HG03558 (cell line): ENCODE data around the gene CAV1.

Source experiments
- ATAC-seq: cut with Tn5 transposase; IDR thresholded peaks from one replicate; pipeline ENCODE4 v1.9.1; 2021; ENCODE audit warnings: moderate number of reproducible peaks; ENCODE audit not compliant: unreplicated experiment; ENCODE audit errors: extremely low read depth

Gene CAV1

DNA sequence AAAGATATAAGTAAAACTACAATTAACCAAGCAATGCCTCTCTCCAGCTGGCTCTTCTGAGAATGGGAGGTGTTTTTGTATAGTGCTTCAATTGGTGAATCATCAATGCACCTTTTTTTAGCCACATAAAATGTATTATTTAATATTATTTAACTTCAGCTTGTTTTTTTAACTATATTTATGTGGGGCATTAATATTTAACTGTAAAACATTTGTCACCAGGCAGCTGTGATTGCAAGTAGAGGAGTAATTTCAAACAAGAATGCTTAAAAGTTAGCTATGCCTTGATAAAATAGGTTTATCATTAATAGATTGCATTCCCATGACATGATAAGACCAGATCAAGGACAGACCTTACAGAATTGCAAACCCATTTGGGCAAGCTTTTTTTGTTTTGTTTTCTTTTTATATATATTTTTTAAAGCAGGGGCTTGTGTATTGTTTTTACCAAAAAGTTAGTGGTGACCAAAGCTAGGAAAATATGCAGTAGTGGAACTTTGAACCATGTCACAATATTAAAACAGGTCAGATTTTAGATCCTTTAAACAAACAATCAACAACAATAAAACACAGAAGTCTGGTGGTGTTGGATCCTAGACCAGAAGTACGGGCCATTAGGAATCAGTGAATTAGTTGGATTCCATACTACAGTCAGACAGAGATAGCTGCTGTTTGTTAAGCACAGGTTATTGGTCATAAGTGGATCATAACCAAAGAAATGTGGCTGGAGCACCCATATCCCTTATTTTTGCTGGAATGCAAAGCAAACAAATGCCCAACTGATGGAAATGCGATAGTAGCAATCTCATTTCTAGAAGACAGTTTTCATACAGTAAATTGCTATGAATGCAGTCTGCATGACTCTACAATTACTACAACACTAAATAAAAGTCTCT lies 22.4 kb upstream of the CAV1 start:
- ATAC-seq, result no peak

DNA sequence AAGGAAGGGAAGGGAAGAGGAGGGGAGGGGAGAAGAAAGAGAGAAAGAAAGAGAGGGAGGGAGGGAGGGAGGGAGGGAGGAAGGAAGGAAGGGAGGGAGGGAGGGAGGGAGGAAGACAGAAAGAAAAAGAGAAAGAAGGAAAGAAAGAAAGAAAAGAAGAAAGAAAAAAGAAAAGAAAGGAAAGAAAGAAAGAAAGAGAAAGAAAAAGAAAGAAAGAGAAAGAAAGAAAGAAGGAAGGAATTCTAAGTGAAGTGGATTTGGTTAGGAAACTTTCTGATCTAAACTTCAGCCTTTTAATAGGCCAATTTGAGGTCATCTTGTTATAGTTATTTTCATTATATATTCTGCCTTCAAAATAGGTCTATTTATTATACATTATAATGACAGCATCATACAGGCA lies 21.0 kb upstream of the CAV1 start:
- no peak for ATAC-seq

DNA sequence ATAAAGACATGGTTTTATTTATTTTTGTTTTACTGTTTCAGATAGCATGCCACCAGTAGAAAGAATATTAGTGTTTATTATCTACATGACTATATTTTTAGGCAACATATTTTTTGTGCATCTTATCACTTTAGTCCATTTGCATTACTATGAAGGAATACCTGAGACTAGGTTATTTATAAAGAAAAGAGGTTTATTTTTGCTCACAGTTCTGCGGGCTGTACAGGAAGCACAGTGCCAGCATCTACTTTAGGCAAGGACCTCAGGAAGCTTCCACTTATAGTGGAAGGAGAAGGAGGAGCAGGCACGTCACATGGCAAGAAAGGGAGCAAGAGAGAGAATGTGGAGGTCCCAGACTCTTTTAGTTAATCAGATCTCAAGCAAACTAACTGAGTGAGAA lies 19.6 kb upstream of the CAV1 start:
- no peak for ATAC-seq

DNA sequence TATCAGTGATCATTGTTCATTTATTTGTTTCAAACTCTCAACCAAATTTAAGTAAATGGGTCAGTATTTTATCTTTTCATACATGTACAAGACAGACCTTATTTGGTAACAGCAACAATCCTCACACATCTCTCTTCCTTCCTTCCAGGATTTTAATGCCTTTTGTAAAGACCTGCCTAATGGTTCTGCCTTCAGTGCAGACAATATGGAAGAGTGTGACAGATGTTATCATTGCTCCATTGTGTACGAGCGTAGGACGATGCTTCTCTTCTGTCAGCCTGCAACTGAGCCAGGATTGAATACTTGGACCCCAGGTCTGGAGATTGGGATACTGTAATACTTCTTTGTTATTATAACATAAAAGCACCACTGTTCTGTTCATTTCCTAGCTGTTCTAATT lies 19.0 kb upstream of the CAV1 start:
- no peak for ATAC-seq

DNA sequence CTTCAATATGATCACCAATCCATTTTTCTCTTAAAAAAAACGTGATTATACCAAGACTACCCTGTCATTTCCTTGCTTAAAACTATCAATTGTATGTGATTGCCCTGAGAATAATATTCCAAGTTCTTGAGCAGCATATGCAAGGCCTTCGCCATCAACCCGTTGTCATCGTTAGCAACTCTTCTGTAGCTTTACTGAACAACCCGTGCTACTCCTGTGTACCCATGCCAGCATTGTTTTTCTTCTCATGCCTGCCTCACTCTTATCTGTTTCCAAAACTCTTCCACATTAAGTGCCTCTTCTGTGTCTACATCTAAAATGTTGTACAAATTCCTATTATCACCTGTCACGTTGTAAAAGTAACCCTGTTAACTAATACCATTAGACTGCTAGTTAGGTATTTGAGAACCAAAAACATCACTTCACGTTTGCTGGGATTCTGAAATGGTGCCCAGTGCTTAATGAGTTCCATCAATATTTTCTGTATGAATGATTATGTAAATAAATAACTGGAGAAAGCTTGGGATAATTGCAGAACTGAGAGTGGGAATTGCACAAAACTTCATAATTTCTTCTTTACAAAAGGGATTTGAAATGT lies 14.8 kb upstream of the CAV1 start:
- ATAC-seq, result no peak

DNA sequence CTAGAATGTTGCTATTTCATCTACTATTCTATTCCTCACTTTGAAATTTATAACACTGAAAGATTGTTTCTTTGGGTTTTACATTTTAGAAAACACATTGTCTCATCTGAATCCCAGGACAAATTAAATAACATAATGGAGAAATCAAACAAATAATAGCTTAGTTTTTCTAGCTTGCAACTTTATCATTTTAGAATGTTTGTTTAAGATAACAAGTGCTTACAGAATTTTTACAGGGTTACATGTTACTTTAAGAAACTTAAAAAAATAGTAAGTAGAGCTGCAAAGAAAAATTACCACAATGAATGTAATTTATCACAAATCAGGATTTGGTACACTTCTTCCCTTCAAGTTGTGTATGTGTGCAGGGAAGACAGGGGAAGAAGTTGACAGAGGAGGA lies 14.0 kb upstream of the CAV1 start:
- ATAC-seq, result no peak

DNA sequence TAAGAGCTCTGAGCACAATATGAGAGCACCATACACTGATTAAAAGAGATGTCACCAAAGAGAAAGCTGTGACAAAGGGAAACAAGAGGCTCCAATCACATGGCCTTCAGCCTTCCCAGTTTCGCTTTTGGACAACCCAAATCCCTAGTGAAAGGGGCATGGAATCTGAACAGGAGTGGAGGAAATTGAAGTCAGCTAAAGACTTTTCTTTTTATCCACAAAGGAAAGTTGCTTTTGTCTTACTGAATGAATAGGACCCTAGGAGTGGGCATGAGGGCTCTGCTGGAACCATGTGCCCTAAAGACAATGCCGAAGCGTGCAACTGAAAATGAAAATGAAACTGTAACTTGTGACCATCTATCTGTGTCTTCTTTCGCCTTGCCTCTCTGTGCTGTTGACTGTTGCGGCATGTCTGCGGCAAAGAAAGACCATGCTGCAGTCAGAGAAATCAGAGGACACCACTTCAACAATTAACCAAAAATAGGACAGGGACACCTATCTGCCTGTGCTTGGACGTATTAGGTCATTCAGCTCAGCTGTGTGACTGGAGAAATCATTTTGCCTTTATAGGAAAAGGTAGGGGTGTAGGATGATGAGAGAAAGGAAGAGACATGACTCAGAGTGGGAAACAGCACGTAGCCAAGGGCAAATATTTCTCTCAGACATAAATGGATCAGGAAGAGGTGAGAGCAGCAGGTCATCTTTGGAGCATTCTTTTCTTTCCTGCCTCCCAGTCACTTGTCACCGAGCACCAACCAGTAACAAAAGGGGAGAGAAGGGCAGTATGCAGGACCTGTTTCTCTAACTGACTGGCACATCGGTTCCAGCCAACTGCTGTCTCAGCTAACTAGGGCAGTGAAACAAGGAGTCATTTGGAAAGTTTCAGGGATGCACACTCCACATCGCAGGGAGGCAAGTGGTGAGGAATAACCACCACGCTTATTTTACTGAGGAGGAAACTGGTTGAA lies 13.0 kb upstream of the CAV1 start:
- ATAC-seq, result peak; percentile 95

DNA sequence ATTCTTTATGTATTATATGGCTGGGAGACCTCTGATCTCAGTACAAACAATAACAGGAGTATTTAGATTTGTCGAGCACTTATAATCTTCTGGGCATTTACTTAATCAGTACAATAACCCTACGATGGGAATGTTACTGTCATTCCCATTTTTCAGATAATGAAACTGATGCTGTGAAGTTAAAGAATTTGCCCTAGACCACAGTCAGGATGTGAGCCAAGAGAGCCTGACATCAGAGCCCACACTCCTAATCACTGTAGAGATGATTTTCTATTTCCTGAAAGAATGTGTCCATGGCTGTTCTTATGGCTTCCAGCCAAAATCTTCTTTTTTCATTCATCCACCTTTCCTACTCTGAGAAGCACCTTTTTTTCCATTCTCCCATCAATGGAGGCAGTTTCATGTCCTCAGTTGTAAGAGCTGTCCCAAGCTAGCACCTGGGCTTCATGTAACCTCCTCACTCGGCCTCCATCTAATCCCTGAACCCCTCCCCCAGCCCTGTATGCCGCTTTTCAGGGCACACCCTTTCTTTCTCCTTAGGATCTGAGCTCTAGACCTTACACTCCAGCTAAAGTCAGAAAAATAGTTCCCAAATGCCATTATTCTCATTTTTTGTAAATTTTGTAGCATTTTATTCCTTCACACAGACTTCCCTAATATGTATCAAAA lies 12.2 kb upstream of the CAV1 start:
- ATAC-seq, result no peak

DNA sequence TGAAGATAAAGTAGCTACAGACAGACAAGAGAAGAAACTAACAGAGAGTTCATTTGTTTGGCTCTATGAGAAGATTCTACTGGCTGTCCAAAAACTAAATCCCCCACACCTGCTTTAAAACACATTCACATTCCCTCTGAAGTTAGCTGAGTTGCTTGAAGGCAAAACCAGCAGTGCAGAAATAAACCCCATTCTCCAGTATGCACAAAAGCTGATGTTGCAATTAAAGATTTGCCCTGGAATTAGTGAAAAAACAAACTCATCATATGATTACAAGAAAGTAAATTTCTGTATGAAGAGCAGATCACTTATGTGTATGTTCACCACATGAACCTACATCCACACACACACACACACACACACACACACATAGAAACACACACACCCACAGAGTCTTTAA lies 9.3 kb upstream of the CAV1 start:
- no peak for ATAC-seq

DNA sequence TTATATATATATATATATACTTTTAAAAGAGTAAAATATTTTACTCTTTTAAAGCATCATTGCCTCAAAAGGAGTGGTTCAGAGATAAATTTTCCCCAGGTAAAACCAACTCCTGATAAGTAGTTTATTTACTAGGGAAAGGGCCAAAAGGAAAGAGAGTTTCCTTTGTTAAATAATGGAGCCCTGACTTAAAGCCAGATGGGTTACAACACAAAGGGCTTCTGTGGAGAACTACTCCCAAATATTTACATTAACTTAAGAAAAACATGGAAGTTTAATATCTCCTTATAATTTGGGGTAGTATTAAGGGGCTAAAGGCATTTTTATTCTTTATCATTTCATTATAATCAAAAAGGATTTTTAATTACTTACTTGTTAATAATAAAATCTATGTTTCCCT lies 8.5 kb upstream of the CAV1 start:
- ATAC-seq, result no peak

DNA sequence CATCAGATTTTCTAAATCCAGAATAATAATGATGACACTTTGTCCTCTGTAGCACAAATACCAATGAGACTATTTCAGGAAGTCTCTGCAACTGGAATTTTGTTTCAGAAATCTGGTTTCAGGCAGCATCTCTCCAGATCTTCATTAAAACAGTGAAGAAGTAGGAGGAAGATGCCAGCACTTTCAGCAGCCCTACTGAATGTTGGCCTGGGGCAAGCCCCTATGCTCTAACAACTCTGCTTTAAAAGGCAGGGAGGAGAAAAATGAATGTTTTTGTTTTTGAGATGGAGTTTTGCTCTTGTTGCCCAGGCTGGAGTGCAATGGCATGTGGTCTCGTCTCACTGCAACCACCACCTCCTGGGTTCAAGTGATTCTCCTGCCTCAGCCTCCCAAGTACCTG lies 7.2 kb upstream of the CAV1 start:
- ATAC-seq, result no peak

DNA sequence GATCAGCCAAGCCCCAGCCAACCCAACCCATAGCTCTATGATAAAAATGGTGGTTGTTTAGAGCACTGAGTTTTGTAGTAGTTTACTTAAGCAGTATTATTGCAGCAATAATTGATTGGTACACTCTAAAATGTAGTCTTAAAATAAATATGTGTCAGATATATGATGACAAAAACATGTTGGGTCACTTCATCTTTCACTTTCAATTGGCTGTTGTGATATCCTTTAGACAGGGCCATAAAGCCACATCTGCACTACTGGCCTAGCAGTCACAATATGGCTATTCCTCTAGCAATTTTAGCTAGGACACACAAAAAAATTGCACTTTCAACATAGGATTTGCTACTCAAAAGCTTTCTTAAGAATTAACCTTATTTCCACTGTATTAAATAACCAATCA lies 5.9 kb upstream of the CAV1 start:
- ATAC-seq, result no peak

DNA sequence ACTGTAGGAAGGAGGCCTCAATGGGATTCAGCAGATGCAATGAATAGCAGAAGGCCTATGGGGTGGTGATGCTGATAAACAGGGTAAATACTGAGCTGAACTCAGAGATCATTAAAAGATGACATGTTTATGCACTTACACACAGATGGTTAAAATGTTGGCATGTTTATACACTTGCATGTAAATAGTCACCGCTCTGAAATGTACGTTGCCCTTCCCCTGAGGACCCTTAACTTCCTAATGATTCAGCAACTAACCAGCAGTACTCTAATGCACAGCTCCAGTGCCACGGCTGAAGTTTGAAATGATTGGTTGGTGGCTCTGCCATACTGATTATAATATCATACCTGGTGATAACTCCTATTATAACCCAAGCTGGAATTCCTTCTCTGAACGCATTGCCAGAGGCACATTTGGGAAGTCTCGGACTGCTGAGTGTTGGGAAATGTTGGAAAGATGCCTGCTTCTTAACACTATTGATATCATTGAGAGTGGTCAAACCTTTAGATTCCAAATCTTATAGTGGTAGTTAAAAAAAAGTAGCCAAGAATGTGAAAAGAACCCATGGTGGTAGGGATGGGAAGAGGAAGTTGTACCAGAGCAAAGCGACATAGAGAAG lies 3.7 kb upstream of the CAV1 start:
- ATAC-seq, result no peak

DNA sequence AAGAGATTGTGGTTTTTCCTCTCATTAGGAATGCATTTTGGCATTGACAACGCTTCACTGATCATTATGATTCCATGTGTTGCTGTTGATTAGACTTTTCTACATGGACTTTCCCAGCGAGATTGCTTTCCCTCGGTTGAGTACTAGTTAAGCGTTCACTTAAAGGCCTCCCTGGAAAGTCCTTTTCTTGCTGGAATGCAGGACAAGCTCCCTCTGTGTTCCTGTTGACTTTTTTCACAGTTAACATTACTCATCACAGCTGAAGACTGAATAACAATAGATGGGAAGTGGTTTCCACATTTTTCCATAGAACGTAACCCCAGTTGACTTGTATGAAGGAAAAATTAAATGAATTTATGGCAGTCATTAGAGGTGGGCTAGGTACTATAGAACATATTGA lies 2.6 kb upstream of the CAV1 start:
- no peak for ATAC-seq

DNA sequence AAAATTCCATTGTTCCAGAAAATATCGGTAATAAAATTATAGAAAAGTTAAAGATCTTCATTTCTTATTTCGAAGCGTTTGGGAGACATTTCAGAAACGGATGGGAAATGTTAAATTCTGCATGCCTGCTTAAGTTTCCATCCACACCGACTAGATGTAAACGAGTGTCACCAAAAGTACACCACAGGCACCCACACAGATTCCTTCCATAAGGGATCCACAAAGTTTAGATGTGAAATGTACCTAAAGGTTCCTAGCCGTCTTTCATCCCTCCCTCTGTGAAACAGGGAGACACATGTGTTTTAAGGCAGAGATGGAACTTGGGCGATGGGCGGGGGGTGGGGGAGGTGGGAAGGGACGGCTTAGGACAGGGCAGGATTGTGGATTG lies 621 bp upstream of the CAV1 start:
- ATAC-seq, result no peak

DNA sequence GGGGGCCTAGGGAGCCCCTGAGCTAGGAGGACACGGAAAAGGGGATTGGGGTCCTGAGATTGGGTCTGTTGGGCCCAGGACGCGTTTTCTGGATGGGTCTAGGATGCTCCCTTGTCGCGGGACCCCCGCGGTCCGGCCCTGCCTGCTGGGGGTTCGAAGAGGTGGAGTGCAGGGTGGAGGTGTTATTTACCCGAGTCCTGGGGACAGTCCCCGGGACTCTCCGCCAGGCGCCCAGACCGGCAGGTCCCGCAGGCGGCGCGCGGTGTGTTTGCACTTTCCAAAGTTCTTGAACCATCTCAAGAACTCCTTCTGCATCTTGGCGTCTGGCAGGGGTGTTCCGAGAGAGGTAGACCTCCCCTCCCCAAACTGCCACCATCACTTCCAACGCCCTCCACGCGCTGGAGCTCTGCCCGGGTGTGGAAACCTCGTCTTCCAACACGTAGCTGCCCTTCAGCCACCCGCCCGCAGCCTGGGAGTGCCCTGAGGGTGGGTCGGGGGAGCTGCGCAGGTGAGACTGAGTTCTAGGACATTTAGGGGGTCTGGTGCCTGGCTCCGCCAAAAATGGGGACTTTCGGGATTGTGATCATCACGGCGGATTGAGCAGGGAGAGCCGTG lies 569 bp downstream of the CAV1 start:
- no peak for ATAC-seq

DNA sequence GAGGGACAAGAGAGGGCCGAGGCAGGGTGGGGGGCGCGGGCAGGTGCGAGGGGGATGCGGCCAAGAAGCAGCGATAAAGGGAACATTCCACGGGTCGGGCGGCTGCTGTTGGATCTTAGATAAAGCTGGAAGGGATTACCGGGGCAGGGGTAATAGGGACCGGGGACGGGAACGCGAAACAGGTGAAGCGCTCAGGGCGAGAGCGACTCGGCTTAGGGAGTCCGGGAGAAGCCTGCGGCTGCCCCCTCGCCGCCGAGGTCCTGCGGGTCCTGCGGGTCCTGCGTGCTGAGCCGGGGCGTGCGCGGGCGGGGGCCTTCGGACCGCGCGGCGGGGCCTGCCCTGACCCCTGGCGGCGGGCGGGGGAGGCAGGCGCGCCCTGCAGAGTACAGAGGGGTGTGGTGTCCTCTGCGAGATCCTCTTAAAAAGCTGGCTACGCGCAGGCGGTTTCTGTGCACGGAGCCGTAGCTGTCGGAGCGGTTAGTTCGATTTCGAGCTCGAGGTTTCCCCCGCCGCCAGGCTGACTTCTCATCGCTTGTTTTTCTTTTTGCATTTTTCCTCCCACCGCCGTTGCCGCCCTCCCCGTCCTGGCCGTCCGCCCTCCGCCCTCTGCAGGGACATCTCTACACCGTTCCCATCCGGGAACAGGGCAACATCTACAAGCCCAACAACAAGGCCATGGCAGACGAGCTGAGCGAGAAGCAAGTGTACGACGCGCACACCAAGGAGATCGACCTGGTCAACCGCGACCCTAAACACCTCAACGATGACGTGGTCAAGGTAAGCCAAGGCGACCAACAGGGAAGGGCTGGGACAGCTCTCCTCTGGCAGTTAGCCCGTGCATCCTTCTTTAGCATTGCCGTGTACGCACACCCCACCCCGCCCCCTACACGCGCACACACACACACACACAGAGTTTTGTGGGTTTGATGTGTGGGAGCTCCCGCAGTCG lies 1.4 kb downstream of the CAV1 start:
- peak; percentile 91 for ATAC-seq

DNA sequence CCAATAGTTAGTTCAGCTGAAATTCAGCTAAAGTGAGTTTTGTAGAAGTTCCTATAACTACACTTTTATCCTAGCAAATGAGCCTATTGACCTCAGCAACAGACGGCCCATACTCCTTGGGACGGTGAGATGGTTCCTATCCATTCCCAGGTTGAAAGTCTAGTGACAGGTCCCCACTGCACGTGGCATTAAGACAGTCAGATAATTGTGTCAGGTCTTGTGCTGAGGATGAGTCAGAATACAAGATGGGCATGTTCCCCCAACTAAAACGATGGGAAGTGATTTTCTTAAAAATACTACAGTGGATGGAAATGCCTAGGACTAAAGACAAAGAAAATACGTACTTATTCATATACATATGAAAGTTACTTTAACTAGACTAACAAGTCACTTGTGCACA lies 2.1 kb downstream of the CAV1 start:
- ATAC-seq, result no peak
